GM12878 (cell line): ENCODE data around the gene HEBP1. TPM values are rescaled to one million over a fixed set of nuclear protein-coding genes. Genes with fewer than 3 reads are reported as not detected.

Experiments used
- BCL3 ChIP-seq: IDR thresholded peaks from 2 replicates; pipeline ENCODE4 v1.6.1; 2011; ENCODE audit warnings: borderline replicate concordance, low read depth, mild to moderate bottlenecking, moderate library complexity, low read length; ENCODE audit not compliant: insufficient read depth, poor library complexity, severe bottlenecking
- DPF2 ChIP-seq: fragments of 450-650 bp; IDR thresholded peaks from 2 replicates; pipeline ENCODE4 v1.6.1; 2017; ENCODE audit warnings: mild to moderate bottlenecking
- E2F8 ChIP-seq: fragments of 450-650 bp; IDR thresholded peaks from 2 replicates; pipeline ENCODE4 v1.6.1; 2018; ENCODE audit warnings: mild to moderate bottlenecking, low read depth, moderate library complexity; ENCODE audit not compliant: partially characterized antibody
- EGR1 ChIP-seq, 2 experiments: IDR thresholded peaks; 1 replicate in 1 of 2; 2 replicates in 1 of 2; pipeline ENCODE4 v1.6.1; 2011 to 2012; ENCODE audit warnings: low read depth in 2 of 2, low read length in 2 of 2, borderline replicate concordance in 1 of 2, mild to moderate bottlenecking in 1 of 2, moderate library complexity in 1 of 2
- NBN ChIP-seq: fragments of 450-650 bp; IDR thresholded peaks from 2 replicates; pipeline ENCODE4 v1.6.1; 2016
- NR2C2 ChIP-seq: IDR thresholded peaks from 2 replicates; pipeline ENCODE4 v1.6.1; 2011; ENCODE audit warnings: borderline replicate concordance, low read depth; ENCODE audit not compliant: control insufficient read depth, insufficient read length
- ZNF274 ChIP-seq: IDR thresholded peaks from one replicate; pipeline ENCODE4 v1.8.0; 2011; ENCODE audit not compliant: insufficient read length, insufficient read depth
- polyA plus RNA-seq, 11 experiments: library from polyadenylated mRNA; depleted of rRNA in 4 of 11; unstranded in 6 of 11; stranded (reverse) in 5 of 11; fragments of >200 nt; fragmentation: Nextera tagmentation in 4 of 11; fragmentation: Illumina TruSeq in 1 of 11; extraction: Ambion mirVana in 4 of 11; extraction: Trizol in 1 of 11; gene quantifications; 1 replicate in 1 of 11; 2 replicates in 10 of 11; pipeline versions ENCODE4 v1.2.1 to v1.2.3, GENCODE V29; 2011 to 2016; ENCODE audit warnings: inconsistent platforms in 2 of 11, missing spikeins in 2 of 11, low read depth in 1 of 11
- total RNA-seq, 4 experiments: library from RNA; depleted of rRNA in 3 of 4; stranded (reverse); fragments of >200 nt in 3 of 4; fragmentation: Illumina TruSeq in 1 of 4; extraction: Trizol in 1 of 4; gene quantifications; 2 replicates each; pipeline versions ENCODE4 v1.2.1 to v1.2.3, GENCODE V29; 2013 to 2021
- TF ChIP-seq, protein P1 (sequence below): IDR thresholded peaks from 2 replicates; pipeline ENCODE4 v1.6.1; 2012; ENCODE audit warnings: improper control_type of control experiment, low read depth, low read length; ENCODE audit not compliant: insufficient replicate concordance
- TF ChIP-seq, protein P2 (sequence below): fragments of 450-650 bp; IDR thresholded peaks from 2 replicates; pipeline ENCODE4 v1.6.1; 2018; ENCODE audit warnings: borderline replicate concordance, mild to moderate bottlenecking; ENCODE audit not compliant: partially characterized antibody

The HEBP1 gene
- total and polyA plus RNA-seq, 10 of the 15 experiments (the other 5 are each of a cell fraction or from before 2014, with no cell fraction given) = 0.07 to 0.32 (median 0.18) TPM; not detected in 5

GRCh38 chr12:12951504-12951903 lies 48.6 kb downstream of the HEBP1 start (continued):
- TF ChIP-seq DPF2 (no peak), ZNF274 (no peak), EGR1 (IDR thresholded peaks at IDR 0.05; ENCODE audit: borderline replicate concordance in 1 of 2, low read depth in 2 of 2, low read length in 2 of 2) (no peak), NR2C2 (no peak), E2F8 (no peak), NBN (no peak), BCL3 (no peak)
- TF ChIP-seq, protein P1, sequence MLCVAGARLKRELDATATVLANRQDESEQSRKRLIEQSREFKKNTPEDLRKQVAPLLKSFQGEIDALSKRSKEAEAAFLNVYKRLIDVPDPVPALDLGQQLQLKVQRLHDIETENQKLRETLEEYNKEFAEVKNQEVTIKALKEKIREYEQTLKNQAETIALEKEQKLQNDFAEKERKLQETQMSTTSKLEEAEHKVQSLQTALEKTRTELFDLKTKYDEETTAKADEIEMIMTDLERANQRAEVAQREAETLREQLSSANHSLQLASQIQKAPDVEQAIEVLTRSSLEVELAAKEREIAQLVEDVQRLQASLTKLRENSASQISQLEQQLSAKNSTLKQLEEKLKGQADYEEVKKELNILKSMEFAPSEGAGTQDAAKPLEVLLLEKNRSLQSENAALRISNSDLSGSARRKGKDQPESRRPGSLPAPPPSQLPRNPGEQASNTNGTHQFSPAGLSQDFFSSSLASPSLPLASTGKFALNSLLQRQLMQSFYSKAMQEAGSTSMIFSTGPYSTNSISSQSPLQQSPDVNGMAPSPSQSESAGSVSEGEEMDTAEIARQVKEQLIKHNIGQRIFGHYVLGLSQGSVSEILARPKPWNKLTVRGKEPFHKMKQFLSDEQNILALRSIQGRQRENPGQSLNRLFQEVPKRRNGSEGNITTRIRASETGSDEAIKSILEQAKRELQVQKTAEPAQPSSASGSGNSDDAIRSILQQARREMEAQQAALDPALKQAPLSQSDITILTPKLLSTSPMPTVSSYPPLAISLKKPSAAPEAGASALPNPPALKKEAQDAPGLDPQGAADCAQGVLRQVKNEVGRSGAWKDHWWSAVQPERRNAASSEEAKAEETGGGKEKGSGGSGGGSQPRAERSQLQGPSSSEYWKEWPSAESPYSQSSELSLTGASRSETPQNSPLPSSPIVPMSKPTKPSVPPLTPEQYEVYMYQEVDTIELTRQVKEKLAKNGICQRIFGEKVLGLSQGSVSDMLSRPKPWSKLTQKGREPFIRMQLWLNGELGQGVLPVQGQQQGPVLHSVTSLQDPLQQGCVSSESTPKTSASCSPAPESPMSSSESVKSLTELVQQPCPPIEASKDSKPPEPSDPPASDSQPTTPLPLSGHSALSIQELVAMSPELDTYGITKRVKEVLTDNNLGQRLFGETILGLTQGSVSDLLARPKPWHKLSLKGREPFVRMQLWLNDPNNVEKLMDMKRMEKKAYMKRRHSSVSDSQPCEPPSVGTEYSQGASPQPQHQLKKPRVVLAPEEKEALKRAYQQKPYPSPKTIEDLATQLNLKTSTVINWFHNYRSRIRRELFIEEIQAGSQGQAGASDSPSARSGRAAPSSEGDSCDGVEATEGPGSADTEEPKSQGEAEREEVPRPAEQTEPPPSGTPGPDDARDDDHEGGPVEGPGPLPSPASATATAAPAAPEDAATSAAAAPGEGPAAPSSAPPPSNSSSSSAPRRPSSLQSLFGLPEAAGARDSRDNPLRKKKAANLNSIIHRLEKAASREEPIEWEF = no peak
- TF ChIP-seq, protein P2, sequence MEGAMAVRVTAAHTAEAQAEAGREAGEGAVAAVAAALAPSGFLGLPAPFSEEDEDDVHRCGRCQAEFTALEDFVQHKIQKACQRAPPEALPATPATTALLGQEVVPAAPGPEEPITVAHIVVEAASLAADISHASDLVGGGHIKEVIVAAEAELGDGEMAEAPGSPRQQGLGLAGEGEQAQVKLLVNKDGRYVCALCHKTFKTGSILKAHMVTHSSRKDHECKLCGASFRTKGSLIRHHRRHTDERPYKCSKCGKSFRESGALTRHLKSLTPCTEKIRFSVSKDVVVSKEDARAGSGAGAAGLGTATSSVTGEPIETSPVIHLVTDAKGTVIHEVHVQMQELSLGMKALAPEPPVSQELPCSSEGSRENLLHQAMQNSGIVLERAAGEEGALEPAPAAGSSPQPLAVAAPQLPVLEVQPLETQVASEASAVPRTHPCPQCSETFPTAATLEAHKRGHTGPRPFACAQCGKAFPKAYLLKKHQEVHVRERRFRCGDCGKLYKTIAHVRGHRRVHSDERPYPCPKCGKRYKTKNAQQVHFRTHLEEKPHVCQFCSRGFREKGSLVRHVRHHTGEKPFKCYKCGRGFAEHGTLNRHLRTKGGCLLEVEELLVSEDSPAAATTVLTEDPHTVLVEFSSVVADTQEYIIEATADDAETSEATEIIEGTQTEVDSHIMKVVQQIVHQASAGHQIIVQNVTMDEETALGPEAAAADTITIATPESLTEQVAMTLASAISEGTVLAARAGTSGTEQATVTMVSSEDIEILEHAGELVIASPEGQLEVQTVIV = no peak
- TF ChIP-seq, all 136 proteins: peak for 0
